GOT3 (cell line): ENCODE measurements around the gene TEDC1.

Source experiments
- DNase-seq: peaks from one replicate; lab custom pipeline; 2025; ENCODE audit warnings: mixed read lengths; lab: John Stamatoyannopoulos, UW

The TEDC1 gene

GRCh38 chr14:105484997-105485393 lies 6.1 kb upstream of the TEDC1 start:
- DNase-seq, result no peak

GRCh38 chr14:105485739-105486162 lies 5.3 kb upstream of the TEDC1 start:
- no peak for DNase-seq

- no peak for DNase-seq
Measured at GRCh38 chr14:105486163-105486973, 4.7 kb upstream of the TEDC1 start, which contains the start of gene CRIP1. Gene CRIP1 (plus strand): TSS chr14:105486886. CDS start chr14:105487260, 374 bp downstream.

GRCh38 chr14:105486974-105487448 lies 4.0 kb upstream of the TEDC1 start:
- no peak for DNase-seq

- DNase-seq, result no peak
Measured at GRCh38 chr14:105487449-105487985, 3.5 kb upstream of the TEDC1 start.

- DNase-seq, result no peak
Measured at GRCh38 chr14:105487986-105488777, 2.9 kb upstream of the TEDC1 start.

- no peak for DNase-seq
Measured at GRCh38 chr14:105488781-105489541, 2.1 kb upstream of the TEDC1 start.

GRCh38 chr14:105489542-105490266 lies 1.3 kb upstream of the TEDC1 start:
- DNase-seq, result no peak

- no peak for DNase-seq
Measured at GRCh38 chr14:105490267-105490571, 827 bp upstream of the TEDC1 start.

GRCh38 chr14:105491366-105491973 lies 424 bp downstream of the TEDC1 start:
- DNase-seq, result peak; percentile 4

- no peak for DNase-seq
Measured at GRCh38 chr14:105492031-105492970, 1.3 kb downstream of the TEDC1 start.

GRCh38 chr14:105492971-105493871 lies 2.2 kb downstream of the TEDC1 start:
- DNase-seq, result no peak

- no peak for DNase-seq
Measured at GRCh38 chr14:105493921-105494605, 3.0 kb downstream of the TEDC1 start.

GRCh38 chr14:105494606-105494929 lies 3.5 kb downstream of the TEDC1 start:
- no peak for DNase-seq

- DNase-seq, result no peak
Measured at GRCh38 chr14:105495101-105495989, 4.3 kb downstream of the TEDC1 start.

- no peak for DNase-seq
Measured at GRCh38 chr14:105495990-105496830, 5.2 kb downstream of the TEDC1 start.
